GM12873 (cell line): ENCODE data around the gene RAX2.

Experiments
- TF ChIP-seq, protein P1 (sequence below): IDR thresholded peaks from 2 replicates; pipeline ENCODE4 v1.5.1; 2012; ENCODE audit warnings: low read depth, mild to moderate bottlenecking, moderate library complexity, low read length, control low read depth; ENCODE audit not compliant: insufficient read depth; ENCODE audit errors: missing control alignments

RAX2 gene

GRCh38 chr19:3768015-3768747 is 3.8 kb downstream of the RAX2 start:
- TF ChIP-seq, protein P1, sequence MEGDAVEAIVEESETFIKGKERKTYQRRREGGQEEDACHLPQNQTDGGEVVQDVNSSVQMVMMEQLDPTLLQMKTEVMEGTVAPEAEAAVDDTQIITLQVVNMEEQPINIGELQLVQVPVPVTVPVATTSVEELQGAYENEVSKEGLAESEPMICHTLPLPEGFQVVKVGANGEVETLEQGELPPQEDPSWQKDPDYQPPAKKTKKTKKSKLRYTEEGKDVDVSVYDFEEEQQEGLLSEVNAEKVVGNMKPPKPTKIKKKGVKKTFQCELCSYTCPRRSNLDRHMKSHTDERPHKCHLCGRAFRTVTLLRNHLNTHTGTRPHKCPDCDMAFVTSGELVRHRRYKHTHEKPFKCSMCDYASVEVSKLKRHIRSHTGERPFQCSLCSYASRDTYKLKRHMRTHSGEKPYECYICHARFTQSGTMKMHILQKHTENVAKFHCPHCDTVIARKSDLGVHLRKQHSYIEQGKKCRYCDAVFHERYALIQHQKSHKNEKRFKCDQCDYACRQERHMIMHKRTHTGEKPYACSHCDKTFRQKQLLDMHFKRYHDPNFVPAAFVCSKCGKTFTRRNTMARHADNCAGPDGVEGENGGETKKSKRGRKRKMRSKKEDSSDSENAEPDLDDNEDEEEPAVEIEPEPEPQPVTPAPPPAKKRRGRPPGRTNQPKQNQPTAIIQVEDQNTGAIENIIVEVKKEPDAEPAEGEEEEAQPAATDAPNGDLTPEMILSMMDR, result no peak

- TF ChIP-seq, protein P1, result no peak
Observed at GRCh38 chr19:3767050-3767449, 5.0 kb downstream of the RAX2 start.

GRCh38 chr19:3766520-3766919 is 5.5 kb downstream of the RAX2 start:
- TF ChIP-seq, protein P1, result no peak

DNA sequence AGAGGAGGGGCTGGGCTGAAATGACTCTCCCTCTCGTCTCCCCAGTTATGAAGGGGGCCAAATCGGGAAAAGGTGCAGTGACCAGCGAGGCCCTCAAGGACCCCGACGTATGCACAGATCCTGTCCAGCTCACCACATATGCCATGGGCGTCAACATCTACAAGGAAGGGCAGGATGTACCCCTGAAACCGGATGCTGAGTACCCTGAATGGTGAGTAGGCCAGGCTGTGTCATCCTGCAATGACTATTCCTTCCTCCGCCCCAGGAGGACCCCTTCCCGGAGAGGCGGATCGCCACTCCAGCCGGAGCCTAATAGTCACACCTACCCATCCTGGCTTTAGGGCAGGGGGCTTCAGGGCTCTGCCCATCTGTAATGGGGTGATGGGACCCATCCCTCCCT is 6.9 kb downstream of the RAX2 start:
- TF ChIP-seq, protein P1, result no peak

- TF ChIP-seq, protein P1, result no peak
Observed at GRCh38 chr19:3762501-3763459, 9.2 kb downstream of the RAX2 start, which contains the start of gene MRPL54. MRPL54 (plus strand) TSS chr19:3762682; CDS start chr19:3762701, 19 bp downstream.

- TF ChIP-seq, protein P1, result no peak
Observed at GRCh38 chr19:3762130-3762473, 9.9 kb downstream of the RAX2 start.

DNA sequence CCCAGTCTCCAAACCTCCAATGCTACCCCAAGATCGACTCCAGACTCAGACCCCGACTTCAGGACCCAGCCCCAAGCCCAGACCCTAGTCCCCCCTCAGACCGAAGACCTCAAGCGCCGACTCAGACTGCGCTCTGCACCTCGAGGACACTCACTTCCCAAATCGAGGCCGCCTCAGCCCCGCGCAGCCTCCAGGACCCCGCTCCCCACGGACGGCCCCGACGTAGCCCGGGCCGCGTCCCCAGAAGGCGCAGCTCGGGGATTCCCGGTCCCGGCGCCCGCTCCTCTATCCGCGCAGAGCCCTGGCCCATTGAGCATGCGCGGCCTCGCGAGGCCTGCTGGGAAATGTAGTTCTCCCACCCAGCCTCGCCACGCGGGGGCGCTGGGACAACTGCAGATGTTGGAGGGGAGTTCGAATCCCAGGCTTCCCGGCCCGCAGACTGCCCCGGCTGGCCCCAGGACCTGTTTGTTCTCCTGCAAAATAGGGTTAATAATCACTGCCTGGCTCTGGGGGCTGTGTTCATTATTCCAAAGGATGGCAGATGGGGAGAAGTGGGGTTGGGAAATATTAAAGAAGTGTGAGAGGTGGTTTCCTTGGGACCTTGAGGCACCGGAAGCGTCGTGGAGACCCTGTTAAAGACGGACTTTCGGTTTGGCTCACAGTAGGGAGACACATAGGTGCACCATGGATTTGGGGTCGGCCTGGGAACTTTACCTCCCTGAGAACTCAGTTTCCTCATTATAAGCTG is 10.5 kb downstream of the RAX2 start, which contains the start of gene APBA3:
Gene APBA3 (minus strand): TSS at position 311 of the 748 bp plus-strand sequence. CDS start 1,428 bp downstream, outside the sequence.
- TF ChIP-seq, protein P1, result peak; percentile 70
